Breast epithelium (tissue), 4 donors: ENCODE results near the gene CHCHD10. TPM values are rescaled to one million over a fixed set of nuclear protein-coding genes. Genes with fewer than 3 reads are reported as not detected.
A peak's percentile ranks its signal among the peaks of the same experiment; 100 is the strongest.

ENCODE experiments used
- DNase-seq, 2 donors: peaks; one replicate each; pipeline ENCODE4 v3.0.0-alpha.2; 2019; ENCODE audit warnings: low spot score in 2 of 2
- H3K27ac ChIP-seq, 2 donors: fragments of 200-600 bp; sonication (generic) in 1 of 2; one replicate each; pipeline ENCODE4 v1.5.1; 2016 to 2019; ENCODE audit warnings: mild to moderate bottlenecking in 1 of 2
- H3K27me3 ChIP-seq, 2 donors: fragments of 200-600 bp; sonication (generic) in 1 of 2; one replicate each; pipeline versions ENCODE4 v1.5.1 to v1.6.0; 2017 to 2019; ENCODE audit warnings: control low read depth in 1 of 2, mild to moderate bottlenecking in 1 of 2
- H3K36me3 ChIP-seq: fragments of 200-600 bp; one replicate; pipeline ENCODE4 v1.5.1; 2019
- H3K4me1 ChIP-seq, 2 donors: fragments of 200-600 bp; sonication (generic); one replicate each; pipeline ENCODE4 v1.5.1; 2016 to 2019; ENCODE audit warnings: control low read depth in 1 of 2
- H3K4me3 ChIP-seq, 3 donors: fragments of 200-600 bp; sonication (generic); 1 replicate in 2 of 3; 2 replicates in 1 of 3; pipeline ENCODE4 v1.5.1; 2016 to 2019; ENCODE audit warnings: mild to moderate bottlenecking in 3 of 3, moderate library complexity in 2 of 3
- H3K9me3 ChIP-seq, 2 donors: fragments of 200-600 bp; sonication (generic) in 1 of 2; one replicate each; pipeline ENCODE4 v1.5.1; 2016 to 2019; ENCODE audit warnings: control low read depth in 1 of 2
- POLR2A ChIP-seq: fragments of 450-650 bp; IDR thresholded peaks from one replicate; pipeline ENCODE4 v1.6.1; 2016; ENCODE audit warnings: antibody characterized with exemption, mild to moderate bottlenecking, moderate library complexity
- POLR2AphosphoS5 ChIP-seq, 3 donors: sonication (generic); formaldehyde crosslinking; IDR thresholded peaks; one replicate each; pipeline ENCODE4 v1.6.1; 2017; ENCODE audit warnings: antibody characterized with exemption in 3 of 3
- intact Hi-C: fragments of 100-400 bp; cut with DNase I; formaldehyde crosslinking; loops from one replicate; pipeline ENCODE4 v1.15.1; 2023; ENCODE audit warnings: low total_unique reads
- total RNA-seq, 3 donors: library from RNA; depleted of rRNA; stranded (reverse); fragments of >200 nt; gene quantifications; one replicate each; pipeline ENCODE4 v1.1.0, GENCODE V29; 2016
- TF ChIP-seq, protein P1 (sequence below), 3 donors: fragments of 450-650 bp; IDR thresholded peaks; one replicate each; pipeline ENCODE4 v1.5.1; 2016 to 2017; ENCODE audit warnings: antibody characterized with exemption in 3 of 3, mild to moderate bottlenecking in 3 of 3, moderate library complexity in 3 of 3

CHCHD10 gene
- 10 to 100 TPM in 2 of 3 donors, 1 to 10 TPM in 1; 5.6 to 22.8 (median 21.4) TPM for total RNA-seq

DNA sequence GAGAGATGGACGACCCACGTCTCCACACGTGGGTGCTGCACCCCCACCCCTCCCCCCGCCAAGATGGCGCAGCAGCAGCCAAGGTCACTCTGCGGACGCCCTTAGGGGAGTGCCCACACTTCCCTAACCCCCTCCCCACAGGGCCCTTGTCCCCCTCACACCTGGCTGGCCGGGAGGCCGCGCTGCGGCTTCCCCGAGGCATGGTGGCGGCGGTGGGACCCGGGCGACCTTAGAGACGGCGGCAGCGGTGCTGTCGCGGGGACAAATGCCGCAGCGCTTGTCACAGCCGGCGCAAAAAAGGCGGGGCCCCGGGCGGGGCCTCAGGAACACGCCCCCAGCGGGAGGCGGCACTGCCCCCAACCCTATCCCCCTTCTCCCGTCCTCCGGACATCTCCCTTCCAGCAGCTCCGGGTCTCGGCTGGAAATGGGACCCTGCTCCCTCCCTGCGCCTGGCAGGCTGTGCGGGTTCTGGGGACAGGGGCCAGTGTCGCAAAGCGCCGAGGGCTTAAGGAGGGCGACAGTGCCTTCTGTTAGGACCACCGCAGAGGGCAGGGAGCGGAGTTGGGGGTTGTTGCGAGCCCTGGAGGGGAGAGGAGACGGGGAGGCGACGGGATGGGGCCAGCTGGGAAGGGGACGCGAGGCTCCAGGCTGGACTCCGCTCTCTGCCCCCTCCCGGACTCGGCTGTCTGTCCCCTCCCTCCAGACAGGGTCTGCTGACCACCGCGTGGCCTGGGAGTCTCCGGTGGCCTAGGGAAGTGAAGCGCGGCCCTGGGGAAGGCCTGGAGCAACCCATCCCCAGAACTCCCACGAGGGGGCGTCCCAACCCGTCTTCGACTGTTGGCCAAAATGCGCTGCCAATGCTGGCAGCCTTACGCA lies at the start of gene CHCHD10:
Gene CHCHD10 (minus strand): TSS at position 300 of the 876 bp plus-strand sequence. CDS start 98 bp downstream, at position 202.
- intact Hi-C loops: loop anchor here (5.0 kb wide), 1 partner anchor 84 kb away; no protein-coding TSS in a partner anchor
- Histone ChIP-seq H3K4me3 (peak within 1 kb of the TSS; percentile 67 to 80 (median 74)), H3K36me3 (no peaks in the 10 kb centered on the region), H3K9me3 (no peaks in the 10 kb centered on the region), H3K4me1 (peaks cover 2 to 5% of the 10 kb centered on the region in 2 donors), H3K27me3 (no peaks in the 10 kb centered on the region), H3K27ac (peak within 1 kb of the TSS; percentile 83 to 89)
- DNase-seq: peak; percentile 71 to 76
- TF ChIP-seq, protein P1, sequence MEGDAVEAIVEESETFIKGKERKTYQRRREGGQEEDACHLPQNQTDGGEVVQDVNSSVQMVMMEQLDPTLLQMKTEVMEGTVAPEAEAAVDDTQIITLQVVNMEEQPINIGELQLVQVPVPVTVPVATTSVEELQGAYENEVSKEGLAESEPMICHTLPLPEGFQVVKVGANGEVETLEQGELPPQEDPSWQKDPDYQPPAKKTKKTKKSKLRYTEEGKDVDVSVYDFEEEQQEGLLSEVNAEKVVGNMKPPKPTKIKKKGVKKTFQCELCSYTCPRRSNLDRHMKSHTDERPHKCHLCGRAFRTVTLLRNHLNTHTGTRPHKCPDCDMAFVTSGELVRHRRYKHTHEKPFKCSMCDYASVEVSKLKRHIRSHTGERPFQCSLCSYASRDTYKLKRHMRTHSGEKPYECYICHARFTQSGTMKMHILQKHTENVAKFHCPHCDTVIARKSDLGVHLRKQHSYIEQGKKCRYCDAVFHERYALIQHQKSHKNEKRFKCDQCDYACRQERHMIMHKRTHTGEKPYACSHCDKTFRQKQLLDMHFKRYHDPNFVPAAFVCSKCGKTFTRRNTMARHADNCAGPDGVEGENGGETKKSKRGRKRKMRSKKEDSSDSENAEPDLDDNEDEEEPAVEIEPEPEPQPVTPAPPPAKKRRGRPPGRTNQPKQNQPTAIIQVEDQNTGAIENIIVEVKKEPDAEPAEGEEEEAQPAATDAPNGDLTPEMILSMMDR (IDR thresholded peaks at IDR 0.05): peak; percentile 53 to 73 (median 71)
- TF ChIP-seq POLR2A (peak; percentile 20), POLR2AphosphoS5 (IDR thresholded peaks at IDR 0.05) (no peak)

DNA sequence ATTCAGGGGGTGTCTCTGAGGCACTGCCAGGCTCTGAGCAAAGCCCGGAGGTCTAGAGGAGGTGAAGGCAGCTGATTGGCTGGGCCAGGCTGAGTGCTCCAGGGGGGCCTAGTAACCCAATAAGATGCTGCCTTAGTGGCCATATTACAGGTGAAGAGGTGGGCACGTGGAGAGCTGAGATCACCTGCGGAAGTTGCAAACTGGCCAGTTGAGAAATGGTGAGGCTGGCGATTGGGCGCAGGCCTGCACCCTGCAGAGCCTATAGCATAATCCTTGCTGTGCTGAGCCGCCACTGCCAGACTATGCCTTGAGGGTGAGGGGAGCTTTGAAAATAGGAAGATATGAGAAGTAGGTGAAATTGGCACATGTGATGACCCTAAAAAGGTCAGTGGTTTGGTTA lies 49.4 kb upstream of the CHCHD10 start:
- no peak for DNase-seq
- TF ChIP-seq POLR2AphosphoS5 (IDR thresholded peaks at IDR 0.05) (no peak), POLR2A (no peak)
- TF ChIP-seq, protein P1 (IDR thresholded peaks at IDR 0.05): no peak
- no peaks in the 10 kb centered on the region for H3K27me3 ChIP-seq
- H3K27ac ChIP-seq: no peak overlapping the region
- peaks cover 7% of the 10 kb centered on the region for H3K36me3 ChIP-seq
- H3K4me1 ChIP-seq: no peaks in the 10 kb centered on the region
- H3K9me3 ChIP-seq: no peaks in the 10 kb centered on the region
- intact Hi-C loops: no loop called here
- no peak overlapping the region for H3K4me3 ChIP-seq

- TF ChIP-seq, protein P1 (IDR thresholded peaks at IDR 0.05): no peak
- no peak for TF ChIP-seq POLR2A
- no peak for TF ChIP-seq POLR2AphosphoS5 (IDR thresholded peaks at IDR 0.05)
- intact Hi-C loops: no loop called here
- Histone ChIP-seq H3K27ac (no peak overlapping the region), H3K27me3 (no peaks in the 10 kb centered on the region), H3K36me3 (peaks cover 7% of the 10 kb centered on the region), H3K9me3 (no peaks in the 10 kb centered on the region), H3K4me1 (no peaks in the 10 kb centered on the region), H3K4me3 (no peak overlapping the region)
- no peak for DNase-seq
Measured at GRCh38 chr22:23816156-23816976, 48.6 kb upstream of the CHCHD10 start.

- H3K9me3 ChIP-seq: no peaks in the 10 kb centered on the region
- TF ChIP-seq, protein P1 (IDR thresholded peaks at IDR 0.05): no peak
- TF ChIP-seq POLR2AphosphoS5 (IDR thresholded peaks at IDR 0.05) (no peak), POLR2A (no peak)
Measured at GRCh38 chr22:23815541-23816155, 47.9 kb upstream of the CHCHD10 start.

More at GRCh38 chr22:23815541-23816155, 47.9 kb upstream of the CHCHD10 start:
- peaks cover 7% of the 10 kb centered on the region for H3K36me3 ChIP-seq
- H3K27ac ChIP-seq: no peak overlapping the region
- no peaks in the 10 kb centered on the region for H3K4me1 ChIP-seq
- no peak overlapping the region for H3K4me3 ChIP-seq
- intact Hi-C loops: no loop called here
- H3K27me3 ChIP-seq: no peaks in the 10 kb centered on the region
- no peak for DNase-seq
